Prostate gland (tissue), 2 donors: ENCODE data around the gene COL23A1.

Source experiments
- CTCF ChIP-seq, 4 experiments: fragments of 200-600 bp in 2 of 4; fragments of 450-650 bp in 2 of 4; sonication (generic) in 2 of 4; IDR thresholded peaks; 1 replicate in 3 of 4; 2 replicates in 1 of 4; pipeline ENCODE4 v1.5.1; 2016 to 2019; ENCODE audit warnings: antibody characterized with exemption in 4 of 4, mild to moderate bottlenecking in 2 of 4, moderate library complexity in 2 of 4
- POLR2A ChIP-seq: fragments of 450-650 bp; IDR thresholded peaks from one replicate; pipeline ENCODE4 v1.6.1; 2016; ENCODE audit warnings: antibody characterized with exemption, mild to moderate bottlenecking
- POLR2AphosphoS5 ChIP-seq: sonication (generic); formaldehyde crosslinking; IDR thresholded peaks from one replicate; pipeline ENCODE4 v1.6.1; 2017; ENCODE audit warnings: antibody characterized with exemption

- TF ChIP-seq CTCF (IDR thresholded peaks at IDR 0.05) (no peak), POLR2A (no peak), POLR2AphosphoS5 (no peak)
Measured at GRCh38 chr5:178436326-178436940, 153.8 kb downstream of the COL23A1 start.
